Breast epithelium (tissue), 4 donors: ENCODE results near the gene MC1R. TPM values are rescaled to one million over a fixed set of nuclear protein-coding genes. Genes with fewer than 3 reads are reported as not detected.
"Not testable (repeated sequence)": the region's sequence is repeated elsewhere in the genome, so short reads cannot be mapped to it uniquely, and the experiment has no call there.

Experiments used
- DNase-seq, 2 donors: peaks; one replicate each; pipeline ENCODE4 v3.0.0-alpha.2; 2019; ENCODE audit warnings: low spot score in 2 of 2
- H3K27ac ChIP-seq, 2 donors: fragments of 200-600 bp; sonication (generic) in 1 of 2; one replicate each; pipeline ENCODE4 v1.5.1; 2016 to 2019; ENCODE audit warnings: mild to moderate bottlenecking in 1 of 2
- H3K27me3 ChIP-seq, 2 donors: fragments of 200-600 bp; sonication (generic) in 1 of 2; one replicate each; pipeline versions ENCODE4 v1.5.1 to v1.6.0; 2017 to 2019; ENCODE audit warnings: control low read depth in 1 of 2, mild to moderate bottlenecking in 1 of 2
- H3K36me3 ChIP-seq: fragments of 200-600 bp; one replicate; pipeline ENCODE4 v1.5.1; 2019
- H3K4me1 ChIP-seq, 2 donors: fragments of 200-600 bp; sonication (generic); one replicate each; pipeline ENCODE4 v1.5.1; 2016 to 2019; ENCODE audit warnings: control low read depth in 1 of 2
- H3K4me3 ChIP-seq, 3 donors: fragments of 200-600 bp; sonication (generic); 1 replicate in 2 of 3; 2 replicates in 1 of 3; pipeline ENCODE4 v1.5.1; 2016 to 2019; ENCODE audit warnings: mild to moderate bottlenecking in 3 of 3, moderate library complexity in 2 of 3
- H3K9me3 ChIP-seq, 2 donors: fragments of 200-600 bp; sonication (generic) in 1 of 2; one replicate each; pipeline ENCODE4 v1.5.1; 2016 to 2019; ENCODE audit warnings: control low read depth in 1 of 2
- CTCF ChIP-seq, 3 donors: fragments of 450-650 bp; IDR thresholded peaks; one replicate each; pipeline ENCODE4 v1.5.1; 2016 to 2017; ENCODE audit warnings: antibody characterized with exemption in 3 of 3, mild to moderate bottlenecking in 3 of 3, moderate library complexity in 3 of 3
- POLR2A ChIP-seq: fragments of 450-650 bp; IDR thresholded peaks from one replicate; pipeline ENCODE4 v1.6.1; 2016; ENCODE audit warnings: antibody characterized with exemption, mild to moderate bottlenecking, moderate library complexity
- POLR2AphosphoS5 ChIP-seq, 3 donors: sonication (generic); formaldehyde crosslinking; IDR thresholded peaks; one replicate each; pipeline ENCODE4 v1.6.1; 2017; ENCODE audit warnings: antibody characterized with exemption in 3 of 3
- intact Hi-C: fragments of 100-400 bp; cut with DNase I; formaldehyde crosslinking; loops from one replicate; pipeline ENCODE4 v1.15.1; 2023; ENCODE audit warnings: low total_unique reads
- total RNA-seq, 3 donors: library from RNA; depleted of rRNA; stranded (reverse); fragments of >200 nt; gene quantifications; one replicate each; pipeline ENCODE4 v1.1.0, GENCODE V29; 2016

MC1R gene
- total RNA-seq, 3 donors from 2014 or later, result 3.7 to 7.2 (median 3.8) TPM

GRCh38 chr16:89965447-89966225 is 47.0 kb downstream of the MC1R start:
- H3K36me3 ChIP-seq, result no peaks in the 10 kb centered on the region
- H3K4me1 ChIP-seq, result no peaks in the 10 kb centered on the region
- no peak overlapping the region for H3K4me3 ChIP-seq
- intact Hi-C loops, result no loop called here
- H3K27me3 ChIP-seq, result no peaks in the 10 kb centered on the region
- no peak overlapping the region for H3K27ac ChIP-seq
- TF ChIP-seq POLR2A, result no peak
- TF ChIP-seq CTCF (IDR thresholded peaks at IDR 0.05), result no peak
- TF ChIP-seq POLR2AphosphoS5 (IDR thresholded peaks at IDR 0.05), result no peak
- no peak for DNase-seq
- no peaks in the 10 kb centered on the region for H3K9me3 ChIP-seq

- no peak overlapping the region for H3K27ac ChIP-seq
- no peak for DNase-seq
- H3K27me3 ChIP-seq, result no peaks in the 10 kb centered on the region
- no peak for TF ChIP-seq POLR2AphosphoS5 (IDR thresholded peaks at IDR 0.05)
- no peak for TF ChIP-seq CTCF (IDR thresholded peaks at IDR 0.05)
- TF ChIP-seq POLR2A, result no peak
- no peaks in the 10 kb centered on the region for H3K36me3 ChIP-seq
- no peaks in the 10 kb centered on the region for H3K9me3 ChIP-seq
- peaks cover 4 to 10% of the 10 kb centered on the region in 2 donors for H3K4me1 ChIP-seq
- intact Hi-C loops, result no loop called here
- H3K4me3 ChIP-seq, result no peak overlapping the region
Observed at GRCh38 chr16:89966756-89967155, 48.1 kb downstream of the MC1R start.

- H3K27ac ChIP-seq, H3K9me3 ChIP-seq, H3K4me3 ChIP-seq, DNase-seq, intact Hi-C loops, H3K27me3 ChIP-seq, H3K36me3 ChIP-seq: not testable (repeated sequence)
- peaks cover 4 to 11% of the 10 kb centered on the region in 2 donors for H3K4me1 ChIP-seq
Observed at GRCh38 chr16:89967436-89967835, 48.8 kb downstream of the MC1R start.

- peaks cover 4 to 11% of the 10 kb centered on the region in 2 donors for H3K4me1 ChIP-seq
- H3K27ac ChIP-seq, DNase-seq, intact Hi-C loops, H3K4me3 ChIP-seq, H3K9me3 ChIP-seq, H3K27me3 ChIP-seq, H3K36me3 ChIP-seq: not testable (repeated sequence)
Observed at GRCh38 chr16:89968074-89968473, 49.4 kb downstream of the MC1R start.

- no peak overlapping the region for H3K4me3 ChIP-seq
- H3K9me3 ChIP-seq, result no peaks in the 10 kb centered on the region
- no peak overlapping the region for H3K27ac ChIP-seq
- DNase-seq, result no peak
- H3K4me1 ChIP-seq, result peaks cover 9 to 11% of the 10 kb centered on the region in 2 donors
- TF ChIP-seq POLR2A (no peak), CTCF (IDR thresholded peaks at IDR 0.05) (no peak), POLR2AphosphoS5 (IDR thresholded peaks at IDR 0.05) (no peak)
- no peaks in the 10 kb centered on the region for H3K36me3 ChIP-seq
- intact Hi-C loops, result no loop called here
- H3K27me3 ChIP-seq, result no peaks in the 10 kb centered on the region
Observed at GRCh38 chr16:89969741-89970410, 51.2 kb downstream of the MC1R start.

Other genes with a start within 250 kb of the MC1R start
- gene CDK10, start 232.2 kb upstream of the MC1R start, total RNA-seq, result 10 to 100 TPM; 31.2 to 84.9 (median 67.2) TPM
- gene SPATA2L, start 217.2 kb upstream of the MC1R start, total RNA-seq, result 10 to 100 TPM in 2 of 3 donors, 1 to 10 TPM in 1; 9.0 to 15.1 (median 14.3) TPM
- gene VPS9D1, start 198.0 kb upstream of the MC1R start, total RNA-seq, result 1 to 10 TPM; 4.8 to 6.6 (median 5.4) TPM
- gene ZNF276, start 197.3 kb upstream of the MC1R start, total RNA-seq, result 10 to 100 TPM; 19.2 to 48.5 (median 31.2) TPM
- gene FANCA, start 102.2 kb upstream of the MC1R start, total RNA-seq, result 1 to 10 TPM in 2 of 3 donors, under 1 TPM in 1; 0.64 to 4.0 (median 3.9) TPM
- gene SPIRE2, start 90.4 kb upstream of the MC1R start, total RNA-seq, result 10 to 100 TPM in 1 of 3 donors, 1 to 10 TPM in 2; 1.3 to 11.1 (median 7.8) TPM
- gene TCF25, start 45.3 kb upstream of the MC1R start, total RNA-seq, result 100 to 1,000 TPM; 169 to 243 (median 176) TPM
- 1 to 10 TPM; 1.6 to 2.9 (median 1.8) TPM for gene TUBB3, start 4.5 kb downstream of the MC1R start, total RNA-seq
- gene DEF8, start 29.9 kb downstream of the MC1R start, total RNA-seq, result 10 to 100 TPM; 58.0 to 87.2 (median 75.2) TPM
- gene DBNDD1, start 100.6 kb downstream of the MC1R start, total RNA-seq, result 1 to 10 TPM; 3.7 to 7.9 (median 6.0) TPM
- not detected for gene PRDM7, start 158.5 kb downstream of the MC1R start, total RNA-seq